HG03039 (cell line): ENCODE data around the gene SFSWAP.
"Not testable (repeated sequence)": the region's sequence is repeated elsewhere in the genome, so short reads cannot be mapped to it uniquely, and the experiment has no call there.

ENCODE experiments used
- ATAC-seq: cut with Tn5 transposase; IDR thresholded peaks from one replicate; pipeline ENCODE4 v1.9.1; 2021; ENCODE audit warnings: mild to moderate bottlenecking, moderate library complexity; ENCODE audit not compliant: unreplicated experiment

Gene SFSWAP

GRCh38 chr12:131755305-131756113, 44.6 kb downstream of the SFSWAP start:
- ATAC-seq, result no peak

DNA sequence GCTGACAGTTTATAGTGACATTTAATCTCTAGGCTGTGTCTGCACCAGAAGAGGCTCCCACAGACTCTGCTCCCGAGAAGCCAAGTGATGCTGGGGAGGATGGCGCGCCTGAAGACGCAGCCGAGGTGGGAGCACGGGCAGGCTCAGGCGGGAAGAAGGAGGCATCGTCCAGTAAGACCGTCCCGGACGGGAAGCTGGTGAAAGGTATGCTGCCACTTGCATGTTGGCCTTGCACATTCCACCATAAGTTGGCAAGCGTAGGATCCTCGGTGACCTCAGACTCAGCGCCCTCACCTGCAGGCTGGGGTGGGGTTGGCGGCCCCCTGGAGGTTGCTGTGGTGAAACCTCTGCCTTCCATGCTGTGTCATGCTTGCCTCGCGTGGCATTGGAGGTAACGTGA, 45.6 kb downstream of the SFSWAP start:
- no peak for ATAC-seq

DNA sequence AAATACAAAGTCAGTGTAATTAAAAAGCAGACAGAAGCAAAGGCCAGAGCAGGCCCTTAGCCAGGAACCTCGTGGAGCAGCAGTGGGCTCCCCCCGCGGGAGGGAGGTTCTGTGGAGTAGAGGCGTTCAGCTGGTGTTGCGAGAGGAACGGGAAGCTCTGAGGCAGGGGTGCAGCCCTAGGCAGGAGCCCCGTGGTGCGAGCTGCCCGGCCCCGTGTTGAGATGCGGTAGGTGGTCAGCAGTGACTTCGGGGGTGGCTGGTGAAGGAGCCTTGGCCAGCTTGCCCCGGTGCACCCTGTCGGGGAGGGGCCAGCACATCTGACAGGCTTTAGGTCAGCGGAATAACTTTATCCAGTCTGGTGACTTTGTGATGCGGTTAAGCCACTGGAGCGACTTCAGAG, 46.2 kb downstream of the SFSWAP start:
- no peak for ATAC-seq

DNA sequence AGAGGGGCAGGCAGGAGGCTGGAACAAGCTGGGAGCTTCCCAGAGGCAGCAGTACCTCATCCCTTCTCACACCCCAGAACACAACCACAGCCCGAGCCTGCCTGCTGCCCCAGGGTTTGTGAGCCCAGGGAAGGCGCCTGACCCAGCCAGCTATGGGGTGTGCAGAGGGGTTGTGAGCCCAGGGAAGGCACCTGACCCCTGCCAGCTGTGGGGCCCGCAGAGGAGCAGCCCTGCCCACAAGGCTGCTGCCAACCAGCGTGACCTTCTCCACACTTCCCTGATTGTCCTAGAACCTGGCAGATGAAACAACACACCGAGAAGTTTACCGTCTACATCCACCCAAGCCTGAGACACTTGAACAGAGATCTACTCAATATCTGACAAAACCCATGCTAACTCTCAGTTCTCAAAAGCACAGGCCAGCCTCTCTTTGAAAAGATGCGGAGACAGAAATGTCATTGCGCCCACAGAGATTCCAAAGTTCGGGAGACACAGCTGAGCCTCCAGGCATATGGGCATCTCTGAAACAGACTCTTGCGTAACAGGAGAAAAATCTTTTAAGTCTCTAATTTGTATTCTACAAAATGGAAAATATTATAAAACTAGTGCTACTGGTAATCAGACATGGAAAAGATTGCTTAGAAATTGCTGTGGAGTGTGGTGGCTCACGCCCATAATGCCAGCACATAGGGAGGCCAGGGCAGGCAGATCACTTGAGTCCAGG, 47.3 kb downstream of the SFSWAP start:
- ATAC-seq, result no peak

DNA sequence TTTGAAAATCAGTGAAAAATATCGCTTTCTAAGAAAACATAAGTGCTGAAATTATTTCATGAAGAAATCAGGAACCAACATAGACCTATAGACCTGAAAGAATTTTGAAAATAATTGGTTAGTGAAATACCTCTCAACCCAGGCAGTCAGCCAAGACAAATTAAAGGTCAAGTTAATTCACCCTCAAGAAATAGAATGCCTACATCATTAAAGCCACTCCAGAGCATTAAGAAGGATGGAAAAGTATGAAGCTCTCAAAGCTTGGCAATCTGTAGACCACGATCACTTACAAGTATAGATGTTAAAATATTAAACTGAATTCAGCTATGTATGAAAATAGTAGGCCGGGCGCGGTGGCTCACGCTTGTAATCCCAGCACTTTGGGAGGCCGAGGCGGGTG, 48.3 kb downstream of the SFSWAP start:
- ATAC-seq, result no peak

- no peak for ATAC-seq
Observed at GRCh38 chr12:131761638-131762037, 50.7 kb downstream of the SFSWAP start.

DNA sequence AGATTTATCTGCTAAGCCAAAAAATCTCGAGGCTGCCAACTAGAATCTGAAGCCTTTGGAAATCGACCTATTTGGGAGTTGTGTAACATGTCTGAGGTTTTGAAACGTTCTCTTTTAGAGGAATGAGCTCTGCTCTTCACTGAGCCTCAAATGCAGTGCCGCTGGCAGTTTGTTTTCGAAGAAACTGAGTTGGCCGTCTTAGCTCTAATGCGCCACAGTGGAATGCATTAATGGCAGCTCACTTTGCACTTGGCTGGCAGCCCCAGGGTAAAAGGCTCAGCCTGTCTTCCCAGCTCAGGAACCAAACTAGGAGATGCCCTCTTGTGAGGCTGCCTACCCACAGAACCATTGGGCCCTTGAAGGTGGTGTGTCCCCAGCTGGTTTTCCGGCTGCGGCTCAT, 53.8 kb downstream of the SFSWAP start:
- ATAC-seq, result no peak

DNA sequence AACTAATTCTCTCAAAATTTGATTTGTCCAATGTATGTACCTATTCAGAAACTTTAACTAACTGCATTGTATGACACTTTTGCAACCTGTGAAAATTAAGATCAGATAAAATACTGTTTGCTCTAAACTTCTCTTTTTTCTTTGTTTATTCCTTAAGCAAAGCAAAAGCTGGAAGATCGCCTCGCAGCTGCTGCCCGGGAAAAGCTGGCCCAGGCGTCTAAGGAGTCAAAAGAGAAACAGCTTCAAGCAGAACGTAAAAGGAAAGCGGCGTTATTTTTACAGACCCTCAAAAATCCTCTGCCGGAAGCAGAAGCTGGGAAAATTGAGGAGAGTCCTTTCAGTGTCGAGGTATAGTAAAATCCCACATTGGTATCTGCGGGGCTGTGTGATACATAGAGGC, 55.1 kb downstream of the SFSWAP start:
- no peak for ATAC-seq

DNA sequence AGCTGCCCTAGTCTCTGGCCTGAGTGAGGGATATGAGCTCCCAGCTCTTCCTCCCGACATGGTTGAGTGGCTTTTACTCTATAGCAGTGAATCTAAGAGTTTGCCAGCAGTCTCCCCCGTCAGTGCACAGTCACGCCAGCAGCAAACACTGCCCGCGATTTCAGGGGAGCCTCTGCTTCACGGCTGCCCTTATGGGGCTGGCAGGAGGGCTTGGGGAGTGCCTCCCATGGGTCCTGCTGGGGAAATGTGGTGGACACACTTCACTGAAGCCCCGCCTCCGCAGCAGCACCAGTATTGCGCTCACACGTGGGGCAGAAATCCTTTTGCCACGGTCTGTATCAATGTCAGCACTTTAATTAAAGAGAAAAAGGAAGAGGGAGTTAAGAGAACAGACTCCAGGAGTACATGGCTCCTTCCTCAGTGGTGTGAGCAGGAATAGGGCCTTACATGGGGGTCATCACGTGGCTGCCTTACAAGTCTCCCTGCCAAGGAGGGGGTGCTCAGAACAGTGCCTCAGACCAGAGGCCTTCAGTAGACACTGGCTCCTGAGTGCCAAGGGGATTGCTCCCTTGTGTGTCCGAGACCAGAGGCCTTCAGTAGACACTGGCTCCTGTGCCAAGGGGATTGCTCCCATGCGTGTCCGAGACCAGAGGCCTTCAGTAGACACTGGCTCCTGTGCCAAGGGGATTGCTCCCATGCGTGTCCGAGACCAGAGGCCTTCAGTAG, 55.7 kb downstream of the SFSWAP start:
- ATAC-seq, result no peak

DNA sequence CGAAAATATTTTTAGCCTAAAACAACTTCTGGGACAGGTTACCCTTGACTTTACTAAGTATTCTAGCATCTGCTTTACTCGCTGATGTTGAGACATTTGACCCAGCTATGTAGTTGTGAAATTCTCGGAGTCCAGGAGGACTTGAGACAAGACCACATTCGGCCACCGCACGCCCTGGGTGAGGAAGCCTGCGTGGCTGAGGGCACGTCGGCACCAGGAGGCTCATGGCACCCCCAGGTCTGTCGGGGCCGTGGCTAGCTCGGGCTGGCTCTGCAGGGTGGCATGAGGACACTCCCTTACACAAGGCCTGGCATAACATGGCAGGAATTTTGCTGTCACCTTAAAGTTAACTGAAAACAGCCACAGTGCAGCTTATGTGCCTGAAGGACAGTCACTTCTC, 59.2 kb downstream of the SFSWAP start:
- ATAC-seq, result no peak

GRCh38 chr12:131771965-131772364, 61.1 kb downstream of the SFSWAP start:
- ATAC-seq, result no peak

- peak; percentile 62 for ATAC-seq
Observed at GRCh38 chr12:131773582-131774221, 62.8 kb downstream of the SFSWAP start.

- ATAC-seq, result no peak
Observed at GRCh38 chr12:131774576-131775391, 63.9 kb downstream of the SFSWAP start.

GRCh38 chr12:131775392-131776236, 64.7 kb downstream of the SFSWAP start:
- ATAC-seq, result no peak

DNA sequence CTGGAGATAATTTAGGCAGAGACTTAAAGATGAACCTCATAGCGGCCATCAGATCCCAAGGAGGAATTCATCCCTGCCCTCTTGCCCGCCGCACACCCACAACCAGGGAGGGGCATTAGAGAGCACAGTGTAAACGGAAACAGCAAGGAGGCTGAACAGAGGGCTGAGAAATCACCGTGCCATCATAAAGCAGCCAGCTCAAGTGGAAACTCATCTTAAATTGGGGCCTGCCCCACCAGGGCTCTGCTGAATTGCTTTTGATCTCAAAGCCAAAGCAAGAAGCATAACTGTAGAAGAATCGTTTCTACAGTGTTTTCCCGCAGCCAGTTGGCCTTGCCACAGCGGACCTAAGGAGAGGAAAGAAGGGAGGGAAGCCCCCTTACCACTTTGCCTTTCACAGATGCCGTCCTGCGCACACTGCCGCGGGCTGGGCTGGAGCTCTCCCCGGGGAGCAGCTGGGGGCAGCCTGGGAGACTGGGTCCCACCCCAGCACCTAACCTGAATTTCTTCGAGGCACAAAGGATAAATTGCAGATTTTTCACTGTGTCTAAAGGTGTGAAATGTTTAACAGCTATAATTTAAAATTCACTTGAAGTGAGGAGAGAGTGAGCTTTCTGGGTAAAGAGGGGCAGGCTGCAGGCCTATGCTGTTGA, 65.5 kb downstream of the SFSWAP start:
- peak; percentile 33 for ATAC-seq

DNA sequence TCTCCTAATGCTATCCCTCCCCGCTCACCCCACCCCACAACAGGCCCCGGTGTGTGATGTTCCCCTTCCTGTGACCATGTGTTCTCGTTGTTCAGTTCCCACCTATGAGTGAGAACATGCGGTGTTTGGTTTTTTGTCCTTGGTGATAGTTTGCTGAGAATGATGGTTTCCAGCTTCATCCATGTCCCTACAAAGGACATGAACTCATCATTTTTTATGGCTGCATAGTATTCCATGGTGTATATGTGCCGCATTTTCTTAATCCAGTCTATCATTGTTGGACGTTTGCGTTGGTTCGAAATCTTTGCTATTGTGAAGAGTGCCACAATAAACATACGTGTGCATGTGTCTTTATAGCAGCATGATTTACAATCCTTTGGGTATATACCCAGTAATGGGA, 66.4 kb downstream of the SFSWAP start:
- not testable (repeated sequence) for ATAC-seq

DNA sequence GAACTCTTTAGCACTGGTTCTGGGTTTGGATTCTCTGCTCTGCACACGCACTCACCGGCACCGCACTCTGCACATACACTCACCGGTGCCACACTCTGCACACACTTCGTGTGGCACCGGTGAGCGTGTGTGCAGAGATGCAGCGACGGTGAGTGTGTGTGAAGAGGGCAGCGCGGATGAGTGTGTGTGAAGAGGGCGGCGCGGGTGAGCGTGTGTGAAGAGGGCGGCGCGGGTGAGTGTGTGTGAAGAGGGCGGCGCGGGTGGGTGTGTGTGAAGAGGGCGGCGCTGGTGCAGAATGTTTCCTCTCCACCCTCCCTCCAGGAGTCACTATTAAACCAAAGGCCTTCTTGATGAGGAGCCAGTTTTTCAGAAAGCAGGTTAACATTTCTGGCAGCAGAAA, 68.1 kb downstream of the SFSWAP start:
- ATAC-seq, result no peak

GRCh38 chr12:131782061-131782460, 71.2 kb downstream of the SFSWAP start:
- no peak for ATAC-seq
